Measurements from ENCODE around the gene HIP1R.

DNA sequence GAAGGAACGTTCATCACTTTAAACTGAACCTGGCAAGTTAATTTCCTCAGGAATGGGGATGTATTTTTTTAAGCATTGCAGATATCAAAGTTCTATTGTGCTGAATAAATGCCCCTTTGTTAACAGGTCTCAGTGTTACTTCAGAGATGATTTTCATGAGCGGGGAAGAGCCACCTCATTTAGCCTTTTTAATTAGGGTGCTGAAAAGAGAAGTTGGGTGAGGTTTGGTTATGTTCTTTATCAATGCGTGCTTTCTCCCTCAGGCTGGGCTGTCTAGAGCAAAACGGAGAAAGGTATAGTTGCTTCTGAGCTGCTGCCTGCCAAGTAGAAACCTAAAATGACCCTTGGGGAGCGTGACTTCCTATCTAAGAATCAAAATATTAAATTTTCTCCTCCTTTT, 8.0 kb upstream of the HIP1R start:
- TF ChIP-seq, protein P1, sequence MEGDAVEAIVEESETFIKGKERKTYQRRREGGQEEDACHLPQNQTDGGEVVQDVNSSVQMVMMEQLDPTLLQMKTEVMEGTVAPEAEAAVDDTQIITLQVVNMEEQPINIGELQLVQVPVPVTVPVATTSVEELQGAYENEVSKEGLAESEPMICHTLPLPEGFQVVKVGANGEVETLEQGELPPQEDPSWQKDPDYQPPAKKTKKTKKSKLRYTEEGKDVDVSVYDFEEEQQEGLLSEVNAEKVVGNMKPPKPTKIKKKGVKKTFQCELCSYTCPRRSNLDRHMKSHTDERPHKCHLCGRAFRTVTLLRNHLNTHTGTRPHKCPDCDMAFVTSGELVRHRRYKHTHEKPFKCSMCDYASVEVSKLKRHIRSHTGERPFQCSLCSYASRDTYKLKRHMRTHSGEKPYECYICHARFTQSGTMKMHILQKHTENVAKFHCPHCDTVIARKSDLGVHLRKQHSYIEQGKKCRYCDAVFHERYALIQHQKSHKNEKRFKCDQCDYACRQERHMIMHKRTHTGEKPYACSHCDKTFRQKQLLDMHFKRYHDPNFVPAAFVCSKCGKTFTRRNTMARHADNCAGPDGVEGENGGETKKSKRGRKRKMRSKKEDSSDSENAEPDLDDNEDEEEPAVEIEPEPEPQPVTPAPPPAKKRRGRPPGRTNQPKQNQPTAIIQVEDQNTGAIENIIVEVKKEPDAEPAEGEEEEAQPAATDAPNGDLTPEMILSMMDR (IDR thresholded peaks at IDR 0.05; ENCODE audit: control extremely low read depth in 1 of 3, insufficient read depth in 1 of 3, low read depth in 1 of 3, low read length in 3 of 3) = no peak
- TF ChIP-seq POLR2AphosphoS5 (IDR thresholded peaks at IDR 0.05; ENCODE audit: low read depth, low read length) (no peak), EZH2 (IDR thresholded peaks at IDR 0.05; ENCODE audit: low read depth, low read length, severe bottlenecking) (no peak), CREB1 (IDR thresholded peaks at IDR 0.05) (no peak), EGR1 (IDR thresholded peaks at IDR 0.05; ENCODE audit: borderline replicate concordance, low read depth, low read length) (no peak)
- TF ChIP-seq, protein P2, sequence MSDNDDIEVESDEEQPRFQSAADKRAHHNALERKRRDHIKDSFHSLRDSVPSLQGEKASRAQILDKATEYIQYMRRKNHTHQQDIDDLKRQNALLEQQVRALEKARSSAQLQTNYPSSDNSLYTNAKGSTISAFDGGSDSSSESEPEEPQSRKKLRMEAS (IDR thresholded peaks at IDR 0.05) = no peak
- TF ChIP-seq, protein P3, sequence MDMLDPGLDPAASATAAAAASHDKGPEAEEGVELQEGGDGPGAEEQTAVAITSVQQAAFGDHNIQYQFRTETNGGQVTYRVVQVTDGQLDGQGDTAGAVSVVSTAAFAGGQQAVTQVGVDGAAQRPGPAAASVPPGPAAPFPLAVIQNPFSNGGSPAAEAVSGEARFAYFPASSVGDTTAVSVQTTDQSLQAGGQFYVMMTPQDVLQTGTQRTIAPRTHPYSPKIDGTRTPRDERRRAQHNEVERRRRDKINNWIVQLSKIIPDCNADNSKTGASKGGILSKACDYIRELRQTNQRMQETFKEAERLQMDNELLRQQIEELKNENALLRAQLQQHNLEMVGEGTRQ (IDR thresholded peaks at IDR 0.05; ENCODE audit: low read length) = no peak
